Activated T-helper 17 cell treated with anti-CD3 and anti-CD28 coated beads, Interleukin-2, amount 50 U/mL, for 72 hours (primary cell): ENCODE data around the gene STIMATE. TPM values are rescaled to one million over a fixed set of nuclear protein-coding genes. Genes with fewer than 3 reads are reported as not detected.

ENCODE experiments used
- ATAC-seq: fragments of 150-1000 bp; cut with Tn5 transposase; replicated peaks from 2 replicates; pipeline ENCODE4 v1.10.0; 2021; ENCODE audit warnings: mild to moderate bottlenecking, moderate library complexity
- H3K27ac Mint-ChIP-seq: one replicate; pipeline ENCODE4 v1.8.0; 2022; ENCODE audit warnings: mixed read lengths
- H3K27me3 Mint-ChIP-seq: one replicate; pipeline ENCODE4 v1.8.0; 2022; ENCODE audit warnings: mixed read lengths
- H3K36me3 Mint-ChIP-seq: one replicate; pipeline ENCODE4 v1.8.0; 2022; ENCODE audit warnings: low read depth, mild to moderate bottlenecking, mixed read lengths
- H3K4me1 Mint-ChIP-seq: one replicate; pipeline ENCODE4 v1.8.0; 2022; ENCODE audit warnings: mixed read lengths
- H3K4me3 Mint-ChIP-seq: one replicate; pipeline ENCODE4 v1.8.0; 2022; ENCODE audit warnings: mild to moderate bottlenecking, mixed read lengths
- H3K9me3 Mint-ChIP-seq: one replicate; pipeline ENCODE4 v1.8.0; 2022; ENCODE audit warnings: mixed read lengths
- total RNA-seq, 2 donors: library from RNA; stranded (reverse); gene quantifications; one replicate each; pipeline ENCODE4 v1.2.3, GENCODE V29; 2022

The STIMATE gene
- total RNA-seq, 2 donors from 2014 or later, result 13.6 to 39.0 TPM

DNA sequence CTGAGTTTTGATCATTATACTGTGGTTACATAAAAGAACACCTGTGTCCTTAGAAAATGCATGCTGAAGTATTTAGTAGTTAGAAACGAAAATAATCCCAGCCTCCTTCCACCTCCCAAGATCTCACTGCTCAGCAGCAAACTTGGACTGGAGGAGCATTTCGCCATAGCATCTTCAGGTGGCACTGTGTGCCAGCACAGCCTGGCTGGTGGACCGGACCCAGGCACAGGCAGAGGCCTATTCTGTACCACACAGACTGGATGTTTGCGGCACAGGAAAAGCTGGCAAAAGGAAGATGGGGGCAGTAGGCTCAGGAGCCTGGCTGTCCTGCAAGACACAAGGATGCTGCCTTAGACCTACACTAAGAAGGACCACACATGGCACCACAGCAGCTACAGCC, 10.2 kb downstream of the STIMATE start:
- Mint-ChIP-seq H3K4me3 (no peak overlapping the region), H3K27ac (no peak overlapping the region), H3K27me3 (no peaks in the 10 kb centered on the region), H3K36me3 (peaks cover 15% of the 10 kb centered on the region), H3K9me3 (no peaks in the 10 kb centered on the region), H3K4me1 (peaks cover 26% of the 10 kb centered on the region)
- no peak for ATAC-seq

DNA sequence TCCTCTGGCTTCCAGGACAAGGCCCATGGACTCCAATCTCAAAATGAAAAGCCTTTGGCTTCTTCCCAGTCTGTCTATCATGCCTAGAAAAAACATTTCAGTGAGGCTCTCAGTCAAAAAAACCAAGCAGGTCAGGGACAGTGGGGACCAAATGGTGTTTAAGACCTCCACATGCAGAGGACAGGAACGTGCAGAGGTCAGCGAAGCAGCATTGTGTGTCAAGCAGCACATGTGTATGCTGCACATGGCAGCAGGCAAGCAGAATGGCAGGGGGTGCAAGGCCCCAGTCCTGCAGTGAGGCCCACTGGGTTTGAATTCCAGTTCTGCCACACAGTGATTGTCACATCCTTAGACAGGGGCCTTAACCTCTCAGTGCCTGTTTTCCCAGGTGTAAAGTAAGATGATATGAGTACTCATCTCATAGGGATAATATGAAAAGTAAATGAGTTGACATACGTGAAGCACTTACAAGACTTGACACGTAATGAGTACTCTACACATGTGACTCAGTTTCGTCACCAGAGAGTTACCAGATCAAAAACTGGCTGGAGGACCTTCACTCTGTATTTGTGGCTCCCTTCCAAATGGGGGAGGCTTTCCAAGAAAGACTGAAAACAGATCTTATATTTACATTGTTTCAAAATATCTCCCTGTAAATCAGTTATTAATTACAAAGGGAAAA, 11.2 kb downstream of the STIMATE start:
- Mint-ChIP-seq H3K9me3 (no peaks in the 10 kb centered on the region), H3K36me3 (peaks cover 15% of the 10 kb centered on the region), H3K27ac (no peak overlapping the region), H3K4me1 (peaks cover 20% of the 10 kb centered on the region), H3K4me3 (no peak overlapping the region), H3K27me3 (no peaks in the 10 kb centered on the region)
- ATAC-seq, result no peak

DNA sequence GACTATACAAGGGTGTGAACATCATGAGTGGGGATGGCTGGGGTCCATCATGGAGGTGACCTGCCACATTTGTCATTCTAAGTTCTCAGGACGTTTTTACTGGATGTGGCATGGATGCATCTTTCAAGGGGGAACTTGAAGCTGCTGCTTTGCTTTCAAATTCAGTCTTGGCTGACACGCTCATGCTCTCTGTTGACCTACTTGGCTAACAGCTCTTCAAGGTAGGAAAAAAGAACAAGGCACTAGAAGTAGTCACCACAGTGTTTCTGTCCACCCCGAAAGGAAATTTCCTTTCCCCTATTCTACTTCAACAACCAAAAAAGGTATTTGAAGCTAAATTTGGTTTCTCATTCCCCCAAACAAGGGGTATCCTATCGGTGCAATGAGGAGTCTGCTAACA, 15.0 kb downstream of the STIMATE start:
- ATAC-seq, result no peak
- Mint-ChIP-seq H3K9me3 (no peaks in the 10 kb centered on the region), H3K36me3 (peaks cover 15% of the 10 kb centered on the region), H3K27me3 (no peaks in the 10 kb centered on the region), H3K27ac (no peak overlapping the region), H3K4me1 (peaks cover 17% of the 10 kb centered on the region), H3K4me3 (no peak overlapping the region)

DNA sequence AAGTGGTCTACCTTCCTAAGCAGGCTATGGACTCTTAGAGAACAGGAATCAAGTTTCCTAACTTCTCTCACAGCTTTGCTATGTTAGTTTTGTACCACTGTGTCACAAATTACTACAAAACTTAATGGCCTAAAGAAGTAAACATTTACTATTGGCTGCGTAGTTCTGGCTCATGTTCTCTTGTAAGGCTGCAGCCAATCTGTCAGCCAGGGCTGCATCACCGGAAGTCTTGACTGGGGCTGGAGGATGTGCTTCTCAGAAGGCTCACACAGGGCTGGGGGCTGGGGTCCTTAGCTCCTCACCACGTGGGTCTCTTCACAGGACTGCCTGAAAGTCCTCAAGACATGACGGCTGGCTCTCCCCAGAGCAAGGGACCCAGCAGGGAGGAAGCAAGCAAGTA, 15.5 kb downstream of the STIMATE start:
- ATAC-seq, result no peak
- no peak overlapping the region for H3K27ac Mint-ChIP-seq
- H3K4me3 Mint-ChIP-seq, result no peak overlapping the region
- peaks cover 15% of the 10 kb centered on the region for H3K36me3 Mint-ChIP-seq
- no peaks in the 10 kb centered on the region for H3K9me3 Mint-ChIP-seq
- no peaks in the 10 kb centered on the region for H3K27me3 Mint-ChIP-seq
- peaks cover 17% of the 10 kb centered on the region for H3K4me1 Mint-ChIP-seq

DNA sequence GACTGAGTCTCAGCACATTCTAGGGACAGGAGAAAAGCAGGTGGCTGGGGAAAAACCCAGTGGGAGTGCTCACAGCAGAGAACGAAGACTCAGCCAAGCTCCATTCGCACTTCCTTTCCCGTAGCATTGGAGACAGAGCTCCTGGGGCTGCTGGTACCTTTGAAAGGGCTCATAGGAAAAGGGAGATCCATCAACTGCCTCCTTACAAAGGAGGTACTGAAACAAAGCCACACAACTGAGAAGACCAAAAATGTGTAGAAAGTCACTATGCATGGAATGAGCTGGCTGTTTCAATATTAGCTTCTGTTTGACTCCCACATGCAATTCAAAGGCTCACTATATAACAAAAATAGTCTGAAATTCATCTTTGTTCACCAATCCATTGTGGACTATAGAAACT, 16.9 kb downstream of the STIMATE start:
- Mint-ChIP-seq H3K4me1 (peaks cover 17% of the 10 kb centered on the region), H3K9me3 (no peaks in the 10 kb centered on the region), H3K4me3 (peak overlapping the region; percentile 23), H3K36me3 (peaks cover 7% of the 10 kb centered on the region), H3K27me3 (no peaks in the 10 kb centered on the region), H3K27ac (peak overlapping the region; percentile 33)
- peak; percentile 94 for ATAC-seq

DNA sequence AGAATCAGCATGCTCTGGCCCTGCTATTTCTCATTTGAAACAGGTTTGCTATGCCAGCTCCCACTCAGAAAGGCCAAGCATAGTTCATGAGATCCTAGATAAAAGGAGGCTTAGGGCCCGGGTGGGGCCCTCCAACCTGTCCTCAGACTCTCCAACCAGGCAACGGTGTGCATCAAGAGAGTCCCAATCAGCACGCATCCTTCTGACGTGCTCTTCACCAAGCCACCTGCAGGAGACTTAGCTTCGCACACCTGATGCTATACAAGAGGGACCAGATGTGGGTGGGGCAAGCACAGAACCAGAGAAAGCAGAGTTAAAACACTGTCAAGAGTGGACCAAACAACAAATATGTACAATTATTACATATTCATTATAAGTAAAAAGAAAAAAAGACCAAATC, 17.3 kb downstream of the STIMATE start:
- H3K4me3 Mint-ChIP-seq, result peak overlapping the region; percentile 23
- peak overlapping the region; percentile 33 for H3K27ac Mint-ChIP-seq
- peak; percentile 10 for ATAC-seq
- H3K9me3 Mint-ChIP-seq, result no peaks in the 10 kb centered on the region
- H3K36me3 Mint-ChIP-seq, result peaks cover 3% of the 10 kb centered on the region
- peaks cover 21% of the 10 kb centered on the region for H3K4me1 Mint-ChIP-seq
- no peaks in the 10 kb centered on the region for H3K27me3 Mint-ChIP-seq

DNA sequence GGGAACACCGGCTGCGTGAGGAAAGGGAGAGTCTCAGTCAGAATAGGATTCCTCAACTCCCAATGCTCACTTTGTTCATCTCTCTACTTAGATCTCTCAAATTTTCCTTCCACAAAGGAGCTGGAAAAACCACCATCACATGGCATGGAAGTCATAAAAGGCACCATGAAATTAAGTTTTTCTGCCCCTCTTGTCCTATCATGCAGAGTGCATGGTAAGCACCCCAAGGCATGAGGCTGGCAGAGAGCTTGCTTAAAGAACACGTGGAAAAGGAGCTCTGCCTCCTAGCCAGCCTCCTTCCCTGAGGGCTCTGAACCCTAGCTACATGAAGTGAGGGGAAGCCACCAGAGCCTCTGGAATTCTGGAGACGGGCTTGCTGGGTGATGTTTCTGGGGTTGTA, 17.8 kb downstream of the STIMATE start:
- no peak overlapping the region for H3K27ac Mint-ChIP-seq
- H3K9me3 Mint-ChIP-seq, result no peaks in the 10 kb centered on the region
- no peaks in the 10 kb centered on the region for H3K36me3 Mint-ChIP-seq
- peaks cover 25% of the 10 kb centered on the region for H3K4me1 Mint-ChIP-seq
- H3K27me3 Mint-ChIP-seq, result no peaks in the 10 kb centered on the region
- H3K4me3 Mint-ChIP-seq, result no peak overlapping the region
- no peak for ATAC-seq

DNA sequence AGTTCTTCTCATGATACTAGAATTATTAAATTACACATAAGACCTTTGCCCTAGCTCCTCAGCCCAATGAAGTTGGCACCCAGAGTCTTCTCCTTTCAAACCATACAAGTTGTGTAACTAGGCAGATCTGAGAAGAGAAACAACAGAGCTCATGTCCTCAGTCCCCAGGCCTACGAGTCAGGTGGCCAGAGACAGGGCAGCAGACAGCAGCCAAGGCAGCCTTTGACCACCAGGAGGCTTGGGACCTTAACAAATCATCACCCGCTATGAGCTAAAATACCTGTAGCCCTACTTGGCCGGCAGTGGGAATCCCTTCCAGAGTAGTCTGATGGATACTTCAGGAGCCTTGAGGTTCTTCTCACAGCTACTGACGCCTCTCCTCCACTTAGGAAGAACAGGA, 18.3 kb downstream of the STIMATE start:
- Mint-ChIP-seq H3K27ac (no peak overlapping the region), H3K36me3 (no peaks in the 10 kb centered on the region)
- no peak for ATAC-seq

DNA sequence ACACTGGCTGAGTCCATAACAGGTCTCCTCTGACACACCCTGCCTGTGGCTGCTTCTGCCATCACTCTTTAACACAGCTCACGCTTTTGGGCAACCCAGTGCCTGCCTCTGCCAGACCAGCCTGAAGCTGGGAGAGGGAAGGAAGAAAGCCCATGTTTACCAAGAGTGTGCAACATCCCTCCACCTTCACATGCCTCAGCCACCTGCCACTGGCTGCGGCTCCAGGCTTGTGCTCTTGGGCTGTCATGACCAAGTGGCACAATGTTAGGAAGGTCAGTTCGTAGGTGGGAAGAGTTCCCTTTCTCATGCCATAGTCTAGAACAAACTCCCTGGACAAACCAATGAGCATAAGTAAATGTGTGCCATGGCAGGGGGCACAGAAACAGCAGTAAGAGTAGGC, 20.3 kb downstream of the STIMATE start:
- no peak for ATAC-seq
- no peak overlapping the region for H3K4me3 Mint-ChIP-seq
- no peaks in the 10 kb centered on the region for H3K27me3 Mint-ChIP-seq
- no peak overlapping the region for H3K27ac Mint-ChIP-seq
- no peaks in the 10 kb centered on the region for H3K9me3 Mint-ChIP-seq
- H3K4me1 Mint-ChIP-seq, result peaks cover 26% of the 10 kb centered on the region
- no peaks in the 10 kb centered on the region for H3K36me3 Mint-ChIP-seq

More for the DNA sequence above, 18.3 kb downstream of the STIMATE start:
- no peaks in the 10 kb centered on the region for H3K9me3 Mint-ChIP-seq
- no peak overlapping the region for H3K4me3 Mint-ChIP-seq
- no peaks in the 10 kb centered on the region for H3K27me3 Mint-ChIP-seq
- H3K4me1 Mint-ChIP-seq, result peaks cover 28% of the 10 kb centered on the region

DNA sequence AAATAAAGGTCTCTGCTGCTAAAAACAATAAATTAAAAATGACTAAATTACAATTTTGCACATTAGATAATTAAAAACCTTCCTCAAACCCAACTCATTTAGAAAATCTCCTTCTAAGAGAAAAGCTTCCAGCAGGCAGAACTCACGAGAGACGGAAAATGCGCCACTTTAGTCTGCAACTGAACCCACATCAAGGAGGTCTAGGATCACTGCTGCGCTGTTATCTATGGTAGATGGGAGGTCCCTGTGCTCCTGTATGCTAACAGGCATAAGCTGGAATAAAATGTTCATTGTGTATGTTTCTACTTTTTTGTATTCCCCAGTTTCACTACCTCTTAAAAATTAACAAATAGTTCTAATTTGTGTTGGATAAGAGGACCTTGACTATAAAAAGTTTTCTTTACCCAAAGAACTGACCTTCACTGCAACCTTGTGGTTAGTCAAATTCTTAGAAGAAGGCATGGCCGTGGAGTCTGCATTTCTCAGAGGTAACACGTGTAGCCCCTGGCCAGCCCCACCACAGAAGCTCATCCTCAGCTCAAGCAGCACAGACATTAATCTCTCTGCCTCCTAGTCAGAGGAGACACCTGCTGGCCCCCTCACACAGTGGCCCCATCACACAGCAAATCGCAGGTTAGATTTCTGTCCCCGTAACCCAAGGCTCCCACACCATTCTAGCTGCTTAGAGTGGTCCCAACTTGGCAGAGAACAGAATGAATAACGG, 22.3 kb downstream of the STIMATE start:
- H3K4me3 Mint-ChIP-seq, result peak overlapping the region; percentile 32
- no peaks in the 10 kb centered on the region for H3K27me3 Mint-ChIP-seq
- peaks cover 26% of the 10 kb centered on the region for H3K4me1 Mint-ChIP-seq
- peak overlapping the region; percentile 33 for H3K27ac Mint-ChIP-seq
- ATAC-seq, result no peak
- H3K9me3 Mint-ChIP-seq, result no peaks in the 10 kb centered on the region
- H3K36me3 Mint-ChIP-seq, result no peaks in the 10 kb centered on the region

DNA sequence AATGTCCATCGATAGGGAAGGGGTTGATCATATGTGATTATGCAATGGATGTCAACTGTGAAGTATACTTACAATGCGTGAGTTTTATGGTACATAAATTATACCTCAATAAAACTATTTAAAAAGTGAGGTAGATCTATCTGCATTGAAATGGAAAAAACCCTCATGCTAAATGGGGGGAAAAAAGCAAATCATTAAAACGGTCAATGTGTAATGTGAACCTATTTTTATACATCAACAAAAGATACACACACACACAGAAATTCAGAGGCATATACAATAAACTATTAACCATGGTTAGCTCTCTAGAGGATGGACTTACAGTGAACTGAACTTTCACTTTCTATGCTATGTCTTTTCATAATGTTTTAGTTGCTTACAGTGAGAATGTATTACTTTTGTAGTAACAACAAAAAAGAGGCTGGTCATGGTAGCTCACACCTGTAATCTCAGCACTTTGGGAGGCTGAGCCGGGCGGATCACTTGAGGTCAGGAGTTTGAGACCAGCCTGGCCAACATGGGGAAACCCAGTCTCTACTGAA, 23.1 kb downstream of the STIMATE start:
- peaks cover 29% of the 10 kb centered on the region for H3K4me1 Mint-ChIP-seq
- H3K4me3 Mint-ChIP-seq, result peak overlapping the region; percentile 32
- H3K9me3 Mint-ChIP-seq, result no peaks in the 10 kb centered on the region
- ATAC-seq, result no peak
- peaks cover 5% of the 10 kb centered on the region for H3K36me3 Mint-ChIP-seq
- peak overlapping the region; percentile 36 for H3K27ac Mint-ChIP-seq
- H3K27me3 Mint-ChIP-seq, result no peaks in the 10 kb centered on the region

DNA sequence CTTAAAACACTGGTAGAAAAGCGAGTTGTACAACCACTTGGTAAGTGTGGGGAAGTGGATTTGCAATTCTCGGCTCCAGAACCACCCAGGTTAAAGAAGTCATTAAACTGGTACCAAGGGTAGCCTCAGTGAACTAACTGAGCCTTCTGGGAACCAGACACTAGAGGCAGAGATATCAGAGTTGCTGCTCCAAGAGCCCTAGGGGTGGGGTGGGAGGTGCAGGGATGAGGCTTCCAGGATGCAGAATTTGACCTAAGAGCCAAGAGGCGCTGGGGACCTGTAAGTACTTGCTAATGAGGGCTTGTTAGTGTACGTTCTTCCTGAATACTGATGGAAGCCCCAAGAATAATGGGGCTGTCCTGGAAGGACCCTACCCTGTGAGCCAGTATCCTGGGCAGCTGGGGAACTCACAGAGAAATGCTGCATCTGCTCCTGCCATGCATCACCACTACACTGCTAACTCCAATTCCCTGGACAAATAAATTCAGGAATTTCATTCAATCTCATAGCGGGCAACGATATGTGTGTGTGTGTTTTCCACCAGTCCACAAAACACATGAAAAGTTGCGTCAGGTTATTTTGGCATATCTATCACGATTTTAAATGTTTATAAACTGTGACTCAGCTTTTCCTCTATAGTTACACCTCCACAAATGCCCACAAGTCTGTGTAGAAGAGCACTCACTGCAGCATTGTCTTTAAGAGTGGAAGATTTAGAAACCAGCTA, 23.8 kb downstream of the STIMATE start:
- Mint-ChIP-seq H3K4me3 (peak overlapping the region; percentile 32), H3K9me3 (no peaks in the 10 kb centered on the region), H3K27me3 (no peaks in the 10 kb centered on the region), H3K4me1 (peaks cover 35% of the 10 kb centered on the region), H3K27ac (peak overlapping the region; percentile 36), H3K36me3 (peaks cover 6% of the 10 kb centered on the region)
- peak; percentile 40 for ATAC-seq

DNA sequence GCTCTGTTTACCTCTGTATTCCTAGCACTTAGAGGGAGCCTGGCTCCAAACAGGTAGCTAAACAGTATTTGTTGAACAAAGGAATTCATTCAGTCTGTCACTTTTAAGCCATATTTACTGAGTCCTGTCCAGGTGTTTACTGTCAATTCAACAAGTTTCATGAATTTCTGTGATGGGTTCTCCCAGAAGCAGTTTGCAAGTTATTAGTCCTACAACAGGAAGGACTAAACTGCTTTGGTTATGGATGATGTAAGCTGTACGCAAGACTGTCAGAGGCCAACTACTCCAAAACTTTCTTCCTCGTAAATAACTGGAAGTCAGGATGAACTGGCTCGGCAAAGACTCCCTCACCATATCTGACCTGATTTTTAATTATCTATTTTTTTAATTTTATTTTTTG, 25.1 kb downstream of the STIMATE start:
- Mint-ChIP-seq H3K4me3 (no peak overlapping the region), H3K27ac (peak overlapping the region; percentile 62), H3K36me3 (peaks cover 6% of the 10 kb centered on the region), H3K27me3 (no peaks in the 10 kb centered on the region), H3K9me3 (no peaks in the 10 kb centered on the region), H3K4me1 (peaks cover 35% of the 10 kb centered on the region)
- ATAC-seq, result no peak

DNA sequence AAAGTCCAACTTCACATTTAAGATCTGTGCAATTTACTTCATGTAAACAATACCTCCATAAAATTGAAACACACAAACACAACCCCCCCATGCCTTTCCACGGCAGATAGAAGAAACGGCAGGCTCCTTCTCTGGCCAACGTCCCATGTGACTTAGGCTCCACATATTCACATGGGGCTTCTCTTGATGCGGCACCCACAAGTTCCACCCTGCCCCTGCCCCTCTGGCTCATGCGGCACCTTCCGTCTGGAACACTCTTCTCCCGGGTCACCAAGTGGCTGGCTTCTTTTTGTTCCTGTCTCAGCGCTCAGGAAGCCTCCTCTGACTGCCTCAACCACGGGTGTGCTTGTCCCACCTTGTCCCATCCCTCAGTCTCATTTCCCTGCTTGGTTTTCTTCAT, 25.6 kb downstream of the STIMATE start:
- H3K36me3 Mint-ChIP-seq, result peaks cover 6% of the 10 kb centered on the region
- peak overlapping the region; percentile 62 for H3K27ac Mint-ChIP-seq
- H3K27me3 Mint-ChIP-seq, result no peaks in the 10 kb centered on the region
- H3K4me3 Mint-ChIP-seq, result no peak overlapping the region
- H3K9me3 Mint-ChIP-seq, result no peaks in the 10 kb centered on the region
- peaks cover 35% of the 10 kb centered on the region for H3K4me1 Mint-ChIP-seq
- ATAC-seq, result no peak
